Neutrophil (primary cell): ENCODE measurements around the gene MRPL47.

Experiments
- H3K27ac ChIP-seq: fragments of 200-600 bp; sonication (generic); 2 replicates; pipeline ENCODE4 v1.5.1; 2016; ENCODE audit warnings: mild to moderate bottlenecking, moderate library complexity
- H3K27me3 ChIP-seq: fragments of 200-600 bp; sonication (generic); 2 replicates; pipeline ENCODE4 v1.6.0; 2016; ENCODE audit warnings: mild to moderate bottlenecking
- H3K36me3 ChIP-seq: fragments of 200-600 bp; sonication (generic); 2 replicates; pipeline ENCODE4 v1.5.1; 2017
- H3K4me1 ChIP-seq, 2 experiments: fragments of 200-600 bp in 1 of 2; sonication (generic) in 1 of 2; 1 replicate in 1 of 2; 2 replicates in 1 of 2; pipeline versions ENCODE4 v1.5.1 to v1.6.1; 2013 to 2016; ENCODE audit warnings: low read depth in 1 of 2, low read length in 1 of 2, mild to moderate bottlenecking in 1 of 2, moderate library complexity in 1 of 2; ENCODE audit not compliant: control insufficient read depth in 1 of 2, insufficient read depth in 1 of 2
- H3K4me3 ChIP-seq, 2 experiments: fragments of 200-600 bp in 1 of 2; sonication (generic) in 1 of 2; 1 replicate in 1 of 2; 2 replicates in 1 of 2; pipeline ENCODE4 v1.5.1; 2013 to 2016; ENCODE audit warnings: low read depth in 1 of 2, low read length in 1 of 2, mild to moderate bottlenecking in 1 of 2, moderate library complexity in 1 of 2
- H3K9me3 ChIP-seq: fragments of 200-600 bp; sonication (generic); 2 replicates; pipeline ENCODE4 v1.5.1; 2016
- TF ChIP-seq, protein P1 (sequence below): fragments of 200-600 bp; sonication (generic); IDR thresholded peaks from 2 replicates; pipeline ENCODE4 v1.5.1; 2016; ENCODE audit warnings: antibody characterized with exemption

Gene MRPL47

GRCh38 chr3:179642871-179643270 lies 38.4 kb upstream of the MRPL47 start:
- Histone ChIP-seq H3K27me3 (no peaks in the 10 kb centered on the region), H3K9me3 (no peaks in the 10 kb centered on the region), H3K36me3 (no peaks in the 10 kb centered on the region), H3K27ac (no peak overlapping the region), H3K4me3 (no peak overlapping the region), H3K4me1 (no peaks in the 10 kb centered on the region)
- TF ChIP-seq, protein P1, sequence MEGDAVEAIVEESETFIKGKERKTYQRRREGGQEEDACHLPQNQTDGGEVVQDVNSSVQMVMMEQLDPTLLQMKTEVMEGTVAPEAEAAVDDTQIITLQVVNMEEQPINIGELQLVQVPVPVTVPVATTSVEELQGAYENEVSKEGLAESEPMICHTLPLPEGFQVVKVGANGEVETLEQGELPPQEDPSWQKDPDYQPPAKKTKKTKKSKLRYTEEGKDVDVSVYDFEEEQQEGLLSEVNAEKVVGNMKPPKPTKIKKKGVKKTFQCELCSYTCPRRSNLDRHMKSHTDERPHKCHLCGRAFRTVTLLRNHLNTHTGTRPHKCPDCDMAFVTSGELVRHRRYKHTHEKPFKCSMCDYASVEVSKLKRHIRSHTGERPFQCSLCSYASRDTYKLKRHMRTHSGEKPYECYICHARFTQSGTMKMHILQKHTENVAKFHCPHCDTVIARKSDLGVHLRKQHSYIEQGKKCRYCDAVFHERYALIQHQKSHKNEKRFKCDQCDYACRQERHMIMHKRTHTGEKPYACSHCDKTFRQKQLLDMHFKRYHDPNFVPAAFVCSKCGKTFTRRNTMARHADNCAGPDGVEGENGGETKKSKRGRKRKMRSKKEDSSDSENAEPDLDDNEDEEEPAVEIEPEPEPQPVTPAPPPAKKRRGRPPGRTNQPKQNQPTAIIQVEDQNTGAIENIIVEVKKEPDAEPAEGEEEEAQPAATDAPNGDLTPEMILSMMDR: no peak

- H3K4me3 ChIP-seq: no peak overlapping the region
- TF ChIP-seq, protein P1: no peak
- H3K27me3 ChIP-seq: no peaks in the 10 kb centered on the region
- H3K36me3 ChIP-seq: no peaks in the 10 kb centered on the region
- no peak overlapping the region for H3K27ac ChIP-seq
- H3K9me3 ChIP-seq: no peaks in the 10 kb centered on the region
- H3K4me1 ChIP-seq: no peaks in the 10 kb centered on the region
Observed at GRCh38 chr3:179640469-179640868, 36.0 kb upstream of the MRPL47 start.

DNA sequence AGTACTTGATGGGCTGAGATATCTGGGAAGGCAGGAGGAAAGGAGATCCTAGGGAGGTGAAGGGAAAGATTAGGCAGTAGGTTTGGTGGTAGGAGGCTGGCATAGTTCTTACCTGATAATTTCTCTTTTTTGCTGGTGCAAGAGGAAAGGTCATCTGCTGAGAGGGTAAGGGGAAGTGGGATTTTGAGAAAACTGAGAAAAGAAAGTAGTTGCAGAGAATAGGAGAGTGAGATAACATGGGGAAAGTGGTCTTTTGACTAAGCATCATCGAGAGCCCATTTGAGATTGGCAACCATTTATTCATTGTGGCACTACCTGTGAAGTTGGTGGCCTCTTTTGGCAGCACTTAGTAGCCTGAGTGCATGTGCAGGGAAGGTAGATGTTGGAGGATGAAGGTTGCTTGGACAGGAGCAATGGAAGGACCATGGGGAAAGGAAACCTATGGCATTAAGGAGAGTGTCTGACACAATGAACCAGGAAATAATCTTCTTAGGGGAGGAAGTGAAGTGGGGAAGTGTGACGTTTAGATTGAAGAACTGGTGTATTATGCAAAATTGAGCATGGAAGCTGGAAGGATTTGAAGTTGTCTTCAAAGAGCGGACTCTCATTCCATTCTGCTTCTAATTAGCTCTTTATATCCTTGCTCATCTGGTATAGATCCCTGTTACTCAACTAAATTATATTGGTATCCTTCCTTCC lies 26.5 kb upstream of the MRPL47 start:
- no peaks in the 10 kb centered on the region for H3K27me3 ChIP-seq
- H3K4me3 ChIP-seq: no peak overlapping the region
- TF ChIP-seq, protein P1: no peak
- no peaks in the 10 kb centered on the region for H3K4me1 ChIP-seq
- H3K27ac ChIP-seq: no peak overlapping the region
- H3K36me3 ChIP-seq: no peaks in the 10 kb centered on the region
- H3K9me3 ChIP-seq: no peaks in the 10 kb centered on the region

GRCh38 chr3:179624451-179624850 lies 20.0 kb upstream of the MRPL47 start:
- peaks cover 42% of the 10 kb centered on the region for H3K36me3 ChIP-seq
- TF ChIP-seq, protein P1: no peak
- H3K27me3 ChIP-seq: no peaks in the 10 kb centered on the region
- H3K9me3 ChIP-seq: no peaks in the 10 kb centered on the region
- no peak overlapping the region for H3K4me3 ChIP-seq
- no peak overlapping the region for H3K27ac ChIP-seq
- no peaks in the 10 kb centered on the region for H3K4me1 ChIP-seq

DNA sequence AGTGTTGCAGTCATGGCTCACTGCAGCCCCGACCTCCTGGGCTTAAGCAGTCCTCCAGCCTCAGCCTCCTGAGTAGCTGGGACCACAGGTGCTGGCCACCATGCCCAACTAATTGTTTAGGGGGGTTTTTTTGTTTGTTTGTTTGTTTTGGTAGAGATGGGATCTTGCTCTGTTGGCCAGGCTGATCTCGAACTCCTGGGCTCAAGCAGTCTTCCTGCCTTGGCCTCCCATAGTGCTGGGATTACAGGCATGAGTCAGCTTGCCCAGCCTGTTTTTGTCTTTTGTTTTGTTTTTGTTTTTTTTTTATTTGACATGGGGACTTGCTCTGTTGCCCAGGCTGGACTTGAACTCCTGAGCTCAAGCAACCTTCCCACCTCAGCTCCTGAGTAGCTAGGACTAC lies 17.6 kb upstream of the MRPL47 start:
- no peaks in the 10 kb centered on the region for H3K27me3 ChIP-seq
- peaks cover 65% of the 10 kb centered on the region for H3K36me3 ChIP-seq

More for the DNA sequence above, 17.6 kb upstream of the MRPL47 start:
- Histone ChIP-seq H3K9me3 (no peaks in the 10 kb centered on the region), H3K27ac (no peak overlapping the region), H3K4me3 (no peak overlapping the region), H3K4me1 (no peaks in the 10 kb centered on the region)
- TF ChIP-seq, protein P1: no peak
